ENCODE measurements around the gene MED29.

MED29 gene

DNA sequence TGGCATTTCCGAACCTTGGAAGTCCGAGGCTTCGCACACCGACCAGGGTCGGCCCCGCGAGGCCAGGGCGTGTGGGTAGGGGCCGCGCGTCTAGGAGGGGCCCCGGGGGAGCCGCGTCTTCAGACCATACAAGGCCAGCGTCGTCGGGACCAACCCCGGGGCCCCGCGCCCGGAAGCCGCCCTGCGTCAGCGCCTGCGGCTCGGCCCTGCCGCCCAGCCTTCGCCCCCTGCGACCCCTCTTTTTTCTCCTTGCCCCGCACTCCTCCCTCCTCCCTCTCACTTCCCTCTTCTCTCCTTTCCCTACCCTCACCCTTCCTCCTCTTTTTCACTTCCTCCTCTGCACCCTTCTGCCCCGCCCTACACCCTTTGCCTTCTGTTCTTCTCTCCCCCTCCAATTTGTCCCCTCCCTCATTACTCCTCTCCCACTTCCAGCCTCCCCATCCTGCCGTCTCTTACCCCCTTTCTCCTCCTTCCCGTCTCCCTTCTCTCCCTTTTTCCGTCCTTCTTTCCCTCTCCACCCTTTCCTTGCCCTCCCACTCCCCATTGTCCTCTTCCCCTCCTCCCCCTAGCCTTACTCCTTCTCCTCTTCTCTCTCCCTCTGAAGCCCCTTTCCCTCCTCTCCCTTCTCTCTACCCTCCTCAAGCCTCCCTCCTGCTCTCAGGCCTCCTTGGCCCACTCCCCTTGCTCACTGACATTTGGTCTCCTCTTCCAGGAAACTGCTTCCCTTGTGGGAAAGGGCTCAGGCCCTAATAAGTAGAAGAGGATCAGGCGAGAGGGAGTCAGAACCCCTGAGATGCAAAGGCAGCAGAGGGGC lies 19.0 kb downstream of the MED29 start:
- no peak for DNase-seq (ENCODE audit: low read depth, low spot score)

DNA sequence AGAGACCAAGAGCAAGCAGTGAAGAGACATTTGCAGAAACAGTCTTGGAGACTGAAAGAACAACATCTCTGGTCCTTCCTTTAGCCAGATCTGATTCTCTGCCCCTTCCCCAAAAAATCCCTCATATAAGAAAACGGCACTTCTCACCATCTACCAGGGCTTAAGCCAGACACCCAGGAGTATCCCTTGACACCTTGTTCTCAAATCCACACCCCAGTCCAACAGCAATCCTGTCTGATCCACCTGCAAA lies 19.6 kb downstream of the MED29 start:
- no peak for DNase-seq (ENCODE audit: low read depth, low spot score)

DNA sequence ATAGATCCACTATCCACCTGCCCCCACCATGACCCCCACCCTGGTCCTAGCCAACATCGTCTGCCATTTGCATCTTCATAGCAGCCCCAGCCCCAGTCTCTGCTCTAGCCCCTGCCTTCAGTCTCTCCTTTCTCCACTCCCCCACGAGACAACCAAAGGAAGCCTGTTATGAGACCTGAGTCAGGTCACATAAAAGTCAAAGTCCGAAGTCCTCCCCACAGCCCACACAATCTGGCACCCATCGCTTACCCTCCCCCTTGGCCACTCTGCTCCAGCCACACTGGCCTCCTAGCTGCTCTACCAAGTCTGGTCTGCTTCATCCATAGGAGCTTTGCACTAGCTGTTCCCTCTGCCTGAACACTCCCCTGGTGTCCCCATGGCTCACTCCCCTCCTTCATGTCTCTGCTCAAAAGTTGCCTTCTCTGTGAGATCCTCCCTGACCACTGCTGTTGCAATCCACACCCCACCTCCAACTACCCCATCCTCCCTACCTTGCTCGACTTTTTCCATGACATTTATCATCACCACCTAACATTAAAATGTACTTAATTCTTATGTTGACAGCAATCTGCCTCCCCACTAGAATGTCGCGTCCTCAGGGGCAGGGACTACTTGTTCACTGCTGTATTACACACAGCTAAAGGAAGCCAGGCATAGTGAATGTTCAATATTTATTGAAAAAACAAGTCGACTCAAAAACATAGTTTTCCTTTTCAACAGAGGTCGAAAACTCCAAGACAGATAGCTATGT lies 20.1 kb downstream of the MED29 start:
- DNase-seq (ENCODE audit: low read depth, low spot score), result no peak

DNA sequence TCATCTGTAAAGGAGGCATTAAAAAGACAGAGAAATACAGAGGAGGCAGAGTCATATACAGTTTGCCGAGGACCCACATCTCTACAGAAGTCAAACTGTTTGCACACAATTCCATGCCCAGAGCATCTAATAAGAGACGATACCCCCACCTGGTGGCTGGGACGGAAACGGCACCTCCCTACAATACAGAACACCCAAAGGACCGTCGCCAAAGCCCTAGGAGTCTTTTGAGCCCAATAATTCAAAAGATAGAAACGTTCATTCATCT lies 20.6 kb downstream of the MED29 start:
- DNase-seq (ENCODE audit: low read depth, low spot score), result peak; percentile 80

GRCh38 chr19:39412100-39412866 lies 21.1 kb downstream of the MED29 start, which contains the start of gene PLEKHG2:
Gene PLEKHG2 (plus strand): TSS chr19:39412669. CDS start chr19:39414087, 1,418 bp downstream.
- DNase-seq (ENCODE audit: low read depth, low spot score), result peak; percentile 99

DNA sequence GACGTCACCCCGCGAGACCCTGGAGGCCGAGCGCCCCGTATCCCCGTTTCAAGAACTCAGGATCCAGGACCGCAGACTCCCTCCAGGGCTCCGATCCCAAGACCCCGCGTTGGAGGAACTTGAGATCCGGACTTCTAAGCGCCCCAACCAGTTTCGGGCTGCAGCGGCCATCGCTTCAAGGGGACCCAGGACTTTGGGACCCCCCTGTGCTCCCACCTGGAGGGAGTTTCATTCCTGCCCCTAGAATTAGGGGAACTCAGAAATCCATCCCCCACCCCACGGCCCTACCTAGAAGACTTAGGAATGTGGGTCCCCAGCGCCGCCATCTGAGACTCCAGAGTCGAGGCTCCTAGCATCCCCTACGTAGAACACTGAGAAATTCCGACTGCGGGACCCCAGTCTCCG lies 21.7 kb downstream of the MED29 start:
- no peak for DNase-seq (ENCODE audit: low read depth, low spot score)

DNA sequence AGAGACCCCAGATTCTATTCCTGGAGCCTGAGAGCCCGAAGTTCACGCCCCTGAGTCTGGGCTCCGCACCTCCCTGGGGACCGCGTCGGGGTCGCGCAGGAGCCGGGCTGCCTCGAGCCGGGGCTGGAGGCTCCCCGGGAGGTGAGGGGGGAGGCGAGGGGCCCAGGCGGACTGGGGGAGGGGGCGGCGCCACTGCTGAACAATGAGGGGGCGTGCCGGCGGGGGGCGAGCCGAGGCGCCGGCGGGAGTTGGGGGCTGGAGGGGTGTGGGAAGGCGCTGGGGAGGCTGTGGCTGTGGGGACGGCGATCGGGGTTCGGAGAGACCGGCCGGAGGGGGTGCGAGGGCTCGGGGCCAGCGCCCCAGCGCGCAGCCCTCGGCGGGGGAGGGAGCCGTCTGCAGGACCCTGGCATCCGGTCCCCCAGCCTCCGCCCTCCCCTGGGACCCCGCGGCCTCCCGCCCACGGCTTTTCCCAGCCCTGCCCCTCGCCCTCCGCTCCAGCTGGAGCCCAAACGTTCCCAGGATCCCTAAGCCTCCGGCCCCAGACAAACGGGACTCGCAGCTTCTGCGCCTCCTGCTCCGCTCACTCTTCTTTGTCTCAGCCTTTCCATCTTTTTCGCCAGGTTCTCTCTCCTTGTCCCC lies 22.2 kb downstream of the MED29 start:
- DNase-seq (ENCODE audit: low read depth, low spot score), result no peak

- DNase-seq (ENCODE audit: low read depth, low spot score), result no peak
Measured at GRCh38 chr19:39413911-39414608, 22.9 kb downstream of the MED29 start.

- DNase-seq (ENCODE audit: low read depth, low spot score), result no peak
Measured at GRCh38 chr19:39415111-39416046, 24.2 kb downstream of the MED29 start.

DNA sequence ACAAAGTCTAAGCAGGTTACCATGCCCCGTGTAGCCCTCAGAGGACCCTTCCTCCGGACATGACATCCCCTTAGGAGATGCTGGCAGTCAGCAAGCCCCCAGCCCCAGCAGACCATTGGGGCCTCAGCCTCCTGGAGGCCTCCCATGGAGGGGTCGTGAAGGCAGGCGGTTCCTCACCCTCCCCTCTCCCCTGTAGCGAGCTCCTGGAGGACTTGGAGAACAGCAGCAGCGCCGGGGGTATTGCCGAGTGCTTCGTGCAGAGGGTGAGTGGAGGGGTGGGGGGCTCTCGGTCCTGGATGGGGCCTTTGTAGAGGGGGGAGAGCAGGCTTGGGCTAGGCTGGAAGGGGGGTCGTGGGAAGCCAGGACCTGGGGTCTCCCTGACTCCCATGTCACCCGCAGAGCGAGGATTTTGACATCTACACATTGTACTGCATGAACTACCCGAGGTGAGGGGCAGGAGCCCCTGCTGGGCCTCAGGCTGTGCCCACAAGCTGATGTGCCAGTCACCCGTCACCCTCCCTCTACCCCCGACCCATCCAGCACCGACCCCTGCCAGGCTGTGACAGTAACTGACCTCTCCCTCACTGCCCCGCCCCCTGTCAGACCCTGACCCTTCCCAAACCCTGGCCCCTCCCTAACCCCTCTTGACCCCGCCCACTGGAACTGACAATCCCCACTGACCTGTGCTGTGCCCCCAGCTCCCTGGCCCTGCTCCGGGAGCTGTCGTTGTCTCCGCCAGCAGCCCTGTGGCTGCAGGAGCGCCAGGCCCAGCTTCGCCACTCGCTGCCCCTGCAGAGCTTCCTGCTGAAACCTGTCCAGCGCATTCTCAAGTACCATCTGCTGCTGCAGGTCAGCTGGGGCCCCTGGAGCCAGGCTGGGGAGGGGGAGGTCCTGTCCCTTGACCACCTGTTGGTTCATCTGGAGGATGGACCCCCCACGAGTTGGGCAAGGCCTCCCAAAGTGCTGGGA lies 25.3 kb downstream of the MED29 start:
- DNase-seq (ENCODE audit: low read depth, low spot score), result no peak

GRCh38 chr19:39417463-39418181 lies 26.4 kb downstream of the MED29 start:
- no peak for DNase-seq (ENCODE audit: low read depth, low spot score)

DNA sequence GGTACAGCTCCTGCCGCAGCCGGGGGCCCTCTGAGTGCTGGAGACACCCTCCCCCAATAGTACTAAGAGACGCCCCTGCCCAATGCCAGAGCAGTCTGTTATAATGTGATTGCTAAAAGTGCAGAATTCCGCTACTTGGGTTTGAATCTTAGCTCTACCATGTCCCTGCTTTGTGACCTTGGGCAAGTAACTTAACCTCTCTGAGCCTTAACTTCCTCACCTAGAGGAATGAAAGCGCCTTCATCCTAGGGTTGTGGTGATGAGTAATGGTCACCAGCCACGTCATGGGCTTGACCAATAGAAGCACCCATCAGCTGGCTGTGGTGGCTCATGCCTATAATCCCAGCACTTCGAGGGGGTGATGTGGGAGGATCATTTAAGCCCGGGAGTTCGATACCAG lies 27.8 kb downstream of the MED29 start:
- DNase-seq (ENCODE audit: low read depth, low spot score), result no peak

- no peak for DNase-seq (ENCODE audit: low read depth, low spot score)
Measured at GRCh38 chr19:39420769-39421168, 29.6 kb downstream of the MED29 start.

- DNase-seq (ENCODE audit: low read depth, low spot score), result no peak
Measured at GRCh38 chr19:39422020-39422419, 30.8 kb downstream of the MED29 start.

DNA sequence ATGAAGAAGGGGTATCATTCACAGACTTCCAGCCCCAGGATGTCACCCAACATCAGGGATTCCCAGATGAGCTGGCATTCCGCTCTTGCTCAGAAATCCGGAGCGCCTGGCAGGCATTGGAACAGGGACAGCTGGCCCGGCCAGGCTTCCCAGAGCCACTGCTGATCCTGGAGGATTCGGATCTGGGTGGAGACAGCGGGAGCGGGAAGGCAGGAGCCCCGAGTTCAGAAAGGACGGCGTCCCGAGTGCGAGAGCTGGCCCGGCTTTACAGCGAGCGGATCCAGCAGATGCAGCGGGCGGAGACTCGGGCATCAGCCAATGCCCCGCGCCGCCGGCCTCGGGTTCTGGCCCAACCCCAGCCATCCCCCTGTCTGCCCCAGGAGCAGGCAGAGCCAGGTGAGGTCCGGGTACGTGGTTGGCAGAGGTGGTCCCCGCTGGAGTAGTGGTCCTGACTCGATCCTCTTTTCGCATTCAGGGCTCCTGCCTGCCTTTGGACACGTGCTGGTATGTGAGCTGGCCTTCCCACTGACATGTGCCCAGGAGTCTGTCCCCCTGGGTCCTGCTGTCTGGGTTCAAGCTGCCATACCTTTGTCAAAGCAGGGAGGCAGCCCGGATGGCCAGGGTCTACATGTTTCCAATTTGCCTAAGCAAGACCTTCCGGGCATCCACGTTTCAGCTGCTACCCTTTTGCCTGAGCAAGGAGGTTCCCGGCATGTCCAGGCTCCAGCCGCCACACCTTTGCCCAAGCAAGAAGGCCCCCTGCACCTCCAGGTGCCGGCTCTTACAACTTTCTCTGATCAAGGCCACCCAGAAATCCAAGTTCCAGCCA lies 32.3 kb downstream of the MED29 start:
- DNase-seq (ENCODE audit: low read depth, low spot score), result no peak

DNA sequence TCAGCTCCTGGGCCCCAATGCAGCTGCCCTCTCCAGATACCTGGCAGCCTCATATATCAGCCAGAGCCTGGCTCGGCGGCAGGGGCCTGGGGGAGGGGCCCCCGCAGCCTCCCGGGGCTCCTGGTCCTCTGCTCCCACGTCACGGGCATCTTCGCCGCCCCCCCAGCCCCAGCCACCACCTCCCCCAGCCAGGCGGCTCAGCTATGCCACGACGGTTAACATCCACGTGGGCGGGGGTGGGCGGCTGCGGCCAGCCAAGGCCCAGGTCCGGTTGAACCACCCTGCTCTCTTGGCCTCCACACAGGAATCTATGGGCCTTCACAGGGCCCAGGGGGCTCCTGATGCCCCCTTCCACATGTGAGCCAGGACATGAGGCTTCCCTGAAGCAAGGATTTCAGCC lies 33.8 kb downstream of the MED29 start:
- DNase-seq (ENCODE audit: low read depth, low spot score), result no peak

DNA sequence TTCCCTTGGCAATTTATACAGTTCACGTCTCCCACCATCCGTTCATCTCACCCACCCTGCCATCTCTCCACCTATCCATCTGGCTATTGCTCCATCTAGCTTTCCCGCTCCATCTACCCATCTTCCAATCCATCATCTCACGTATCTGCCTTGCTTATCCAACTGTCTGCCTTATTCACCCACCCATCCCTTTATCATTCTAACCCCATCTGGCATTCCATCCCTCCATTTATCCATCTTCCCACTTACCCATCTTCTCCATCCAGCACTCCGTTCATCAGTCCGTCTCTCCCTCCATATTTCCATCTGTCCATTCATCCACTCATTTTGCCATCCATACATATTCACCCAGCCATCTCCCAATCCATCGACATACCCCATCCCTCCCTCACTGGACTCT lies 34.6 kb downstream of the MED29 start:
- no peak for DNase-seq (ENCODE audit: low read depth, low spot score)

GRCh38 chr19:39426170-39426569 lies 35.0 kb downstream of the MED29 start:
- DNase-seq (ENCODE audit: low read depth, low spot score), result no peak

All from brain pericyte (primary cell).